Hepatocyte (in vitro differentiated cells): ENCODE results near the gene BBX. TPM values are rescaled to one million over a fixed set of nuclear protein-coding genes. Genes with fewer than 3 reads are reported as not detected.

ENCODE experiments used
- DNase-seq: peaks from one replicate; pipeline ENCODE4 v3.0.0-alpha.2; 2016; ENCODE audit warnings: low spot score
- H2AFZ ChIP-seq: fragments of 200-600 bp; sonication (generic); 2 replicates; pipeline ENCODE4 v1.6.0; 2016; ENCODE audit warnings: antibody characterized with exemption, mild to moderate bottlenecking
- H3K27ac ChIP-seq: fragments of 200-600 bp; sonication (generic); 2 replicates; pipeline ENCODE4 v1.5.1; 2016; ENCODE audit warnings: mild to moderate bottlenecking
- H3K27me3 ChIP-seq: fragments of 200-600 bp; sonication (generic); 2 replicates; pipeline ENCODE4 v1.6.1; 2016
- H3K36me3 ChIP-seq: fragments of 200-600 bp; sonication (generic); replicated peaks from 2 replicates; pipeline ENCODE4 v1.5.1; 2016; ENCODE audit warnings: low read depth; ENCODE audit not compliant: insufficient read depth
- H3K4me1 ChIP-seq: fragments of 200-600 bp; sonication (generic); 2 replicates; pipeline ENCODE4 v1.5.1; 2016; ENCODE audit warnings: mild to moderate bottlenecking, moderate library complexity; ENCODE audit not compliant: insufficient read depth
- H3K4me2 ChIP-seq: fragments of 200-600 bp; sonication (generic); 2 replicates; pipeline ENCODE4 v1.6.0; 2016
- H3K4me3 ChIP-seq: fragments of 200-600 bp; sonication (generic); 2 replicates; pipeline ENCODE4 v1.5.1; 2016; ENCODE audit warnings: mild to moderate bottlenecking
- H3K79me2 ChIP-seq: fragments of 200-600 bp; sonication (generic); 2 replicates; pipeline ENCODE4 v1.6.0; 2017; ENCODE audit warnings: mild to moderate bottlenecking
- H3K9me2 ChIP-seq: fragments of 200-600 bp; sonication (generic); replicated peaks from 2 replicates; pipeline ENCODE4 v1.6.0; 2017; ENCODE audit warnings: mild to moderate bottlenecking; ENCODE audit not compliant: insufficient read depth
- H3K9me3 ChIP-seq: fragments of 200-600 bp; sonication (generic); 2 replicates; pipeline ENCODE4 v1.5.1; 2016; ENCODE audit warnings: low read depth, mild to moderate bottlenecking
- H4K20me1 ChIP-seq: fragments of 200-600 bp; sonication (generic); 2 replicates; pipeline ENCODE4 v1.6.0; 2016; ENCODE audit warnings: mild to moderate bottlenecking; ENCODE audit not compliant: insufficient read depth, poor library complexity, severe bottlenecking
- EZH2 ChIP-seq: fragments of 200-600 bp; sonication (generic); IDR thresholded peaks from 2 replicates; pipeline ENCODE4 v1.6.1; 2016; ENCODE audit warnings: antibody characterized with exemption, mild to moderate bottlenecking, borderline replicate concordance
- EZH2phosphoT487 ChIP-seq: fragments of 200-600 bp; sonication (generic); IDR thresholded peaks from one replicate; pipeline ENCODE4 v1.6.1; 2018; ENCODE audit warnings: antibody characterized with exemption, mild to moderate bottlenecking, low read depth, moderate library complexity; ENCODE audit not compliant: unreplicated experiment, severe bottlenecking
- WGBS: methylation state at CpG from one replicate; pipeline ENCODE4 v1.1.6; 2016; ENCODE audit warnings: low lambda C conversion rate; ENCODE audit errors: missing lambda C conversion rate; 5-methylcytosine and 5-hydroxymethylcytosine counted together
- polyA plus RNA-seq: library from polyadenylated mRNA; unstranded; fragments of >200 nt; fragmentation: Nextera tagmentation; extraction: Ambion mirVana; gene quantifications from 2 replicates; pipeline ENCODE4 v1.2.1, GENCODE V29; 2016
- total RNA-seq: library from RNA; depleted of rRNA; stranded (reverse); fragments of >200 nt; gene quantifications from 2 replicates; pipeline ENCODE4 v1.2.3, GENCODE V29; 2014
- TF ChIP-seq, protein P1 (sequence below): fragments of 200-600 bp; sonication (generic); IDR thresholded peaks from 2 replicates; pipeline ENCODE4 v1.5.1; 2016; ENCODE audit warnings: antibody characterized with exemption, mild to moderate bottlenecking; ENCODE audit not compliant: poor library complexity

Gene BBX
- total and polyA plus RNA-seq, 2 experiments from 2014 or later: 63.7 to 75.2 TPM

DNA sequence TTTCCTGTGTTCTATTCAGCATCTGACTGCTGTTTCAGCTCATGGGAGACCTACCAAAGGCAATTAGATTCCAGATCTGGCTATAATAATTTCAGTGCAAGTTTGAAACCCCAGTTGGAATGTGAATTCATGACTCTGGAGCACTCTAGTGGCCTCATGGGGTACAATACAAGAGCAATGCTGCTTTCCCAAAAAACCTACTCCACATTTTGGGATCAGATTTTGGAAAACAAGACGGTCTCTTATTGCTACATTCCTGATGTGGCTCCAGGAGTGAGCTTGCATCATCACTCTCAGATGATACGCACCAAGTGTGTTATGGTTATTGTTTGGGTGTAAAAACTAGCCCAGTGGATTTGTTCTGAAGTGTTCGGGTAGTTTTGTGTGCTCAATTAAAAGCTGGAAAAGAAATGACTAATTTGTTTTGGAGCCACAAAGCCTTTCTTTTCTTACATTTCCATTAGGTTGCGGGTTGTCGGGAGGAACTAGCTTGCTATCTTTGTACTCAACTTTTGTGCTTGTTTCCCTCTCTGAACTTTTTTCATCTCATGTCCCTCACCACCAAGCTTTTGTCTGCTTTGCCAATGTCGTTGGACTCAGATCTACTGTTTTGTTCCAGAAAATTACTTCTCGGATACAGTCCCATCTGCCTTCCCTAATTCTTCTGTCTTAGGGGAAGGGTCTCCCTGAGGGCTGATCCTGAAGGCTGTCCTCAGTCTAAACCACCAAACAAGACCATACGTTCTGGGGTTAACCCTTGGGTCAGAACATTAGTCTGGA lies 272.1 kb downstream of the BBX start:
- Histone ChIP-seq H2AFZ (no peak overlapping the region), H3K9me2 (no peaks in the 10 kb centered on the region), H3K4me3 (no peak overlapping the region), H3K9me3 (no peaks in the 10 kb centered on the region), H3K27me3 (no peaks in the 10 kb centered on the region), H3K27ac (no peak overlapping the region), H3K79me2 (no peaks in the 10 kb centered on the region), H4K20me1 (no peaks in the 10 kb centered on the region), H3K36me3 (no peaks in the 10 kb centered on the region), H3K4me2 (no peak overlapping the region), H3K4me1 (no peaks in the 10 kb centered on the region)
- no peak for DNase-seq
- WGBS: 92% methylated on average over 8 of the region's 8 CpGs
- TF ChIP-seq EZH2phosphoT487: no peak

- Histone ChIP-seq H3K9me3 (no peaks in the 10 kb centered on the region), H3K9me2 (no peaks in the 10 kb centered on the region), H3K4me2 (no peak overlapping the region), H3K79me2 (no peaks in the 10 kb centered on the region), H4K20me1 (no peaks in the 10 kb centered on the region), H3K27me3 (no peaks in the 10 kb centered on the region), H3K27ac (no peak overlapping the region), H3K36me3 (no peaks in the 10 kb centered on the region), H3K4me1 (no peaks in the 10 kb centered on the region), H2AFZ (no peak overlapping the region), H3K4me3 (no peak overlapping the region)
- TF ChIP-seq, protein P1, sequence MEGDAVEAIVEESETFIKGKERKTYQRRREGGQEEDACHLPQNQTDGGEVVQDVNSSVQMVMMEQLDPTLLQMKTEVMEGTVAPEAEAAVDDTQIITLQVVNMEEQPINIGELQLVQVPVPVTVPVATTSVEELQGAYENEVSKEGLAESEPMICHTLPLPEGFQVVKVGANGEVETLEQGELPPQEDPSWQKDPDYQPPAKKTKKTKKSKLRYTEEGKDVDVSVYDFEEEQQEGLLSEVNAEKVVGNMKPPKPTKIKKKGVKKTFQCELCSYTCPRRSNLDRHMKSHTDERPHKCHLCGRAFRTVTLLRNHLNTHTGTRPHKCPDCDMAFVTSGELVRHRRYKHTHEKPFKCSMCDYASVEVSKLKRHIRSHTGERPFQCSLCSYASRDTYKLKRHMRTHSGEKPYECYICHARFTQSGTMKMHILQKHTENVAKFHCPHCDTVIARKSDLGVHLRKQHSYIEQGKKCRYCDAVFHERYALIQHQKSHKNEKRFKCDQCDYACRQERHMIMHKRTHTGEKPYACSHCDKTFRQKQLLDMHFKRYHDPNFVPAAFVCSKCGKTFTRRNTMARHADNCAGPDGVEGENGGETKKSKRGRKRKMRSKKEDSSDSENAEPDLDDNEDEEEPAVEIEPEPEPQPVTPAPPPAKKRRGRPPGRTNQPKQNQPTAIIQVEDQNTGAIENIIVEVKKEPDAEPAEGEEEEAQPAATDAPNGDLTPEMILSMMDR: no peak
- TF ChIP-seq EZH2phosphoT487: no peak
- TF ChIP-seq EZH2: no peak
- WGBS: 97% methylated on average over 3 of the region's 3 CpGs
- no peak for DNase-seq
Observed at GRCh38 chr3:107795514-107796094, 272.8 kb downstream of the BBX start.

GRCh38 chr3:107796791-107797190 lies 274.0 kb downstream of the BBX start:
- no peak overlapping the region for H2AFZ ChIP-seq
- H3K9me2 ChIP-seq: no peaks in the 10 kb centered on the region
- no peaks in the 10 kb centered on the region for H3K9me3 ChIP-seq
- H3K27ac ChIP-seq: no peak overlapping the region
- no peak overlapping the region for H3K4me2 ChIP-seq
- H3K27me3 ChIP-seq: no peaks in the 10 kb centered on the region
- H3K4me1 ChIP-seq: no peaks in the 10 kb centered on the region
- no peak overlapping the region for H3K4me3 ChIP-seq
- no peaks in the 10 kb centered on the region for H3K79me2 ChIP-seq
- H3K36me3 ChIP-seq: no peaks in the 10 kb centered on the region
- TF ChIP-seq EZH2phosphoT487 (no peak), EZH2 (no peak)
- TF ChIP-seq, protein P1: no peak
- peak; percentile 36 for DNase-seq
- H4K20me1 ChIP-seq: no peaks in the 10 kb centered on the region

DNA sequence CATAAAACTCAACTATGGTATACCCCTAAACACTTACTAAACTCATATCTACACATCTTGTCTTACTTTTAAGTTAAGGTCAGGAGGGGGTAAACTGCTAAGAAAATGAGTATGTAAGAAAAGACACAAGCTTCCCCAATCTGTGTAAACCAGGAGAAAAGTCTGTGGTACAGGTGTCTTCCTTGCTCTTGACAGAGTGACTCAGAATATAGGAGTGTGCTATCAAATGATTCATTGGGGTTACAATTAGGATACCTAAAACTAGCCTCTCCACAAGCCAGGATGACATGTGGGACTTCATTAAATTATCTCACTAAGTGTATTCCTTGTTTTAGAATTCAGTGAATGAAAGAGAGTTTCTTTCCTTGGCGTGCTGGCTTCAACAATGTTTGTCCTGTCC lies 274.8 kb downstream of the BBX start:
- Histone ChIP-seq H3K4me1 (no peaks in the 10 kb centered on the region), H3K79me2 (no peaks in the 10 kb centered on the region), H3K27me3 (no peaks in the 10 kb centered on the region), H3K36me3 (no peaks in the 10 kb centered on the region), H3K9me2 (no peaks in the 10 kb centered on the region), H2AFZ (no peak overlapping the region), H3K27ac (no peak overlapping the region), H3K9me3 (no peaks in the 10 kb centered on the region), H3K4me3 (no peak overlapping the region), H3K4me2 (no peak overlapping the region), H4K20me1 (no peaks in the 10 kb centered on the region)
- no peak for TF ChIP-seq EZH2
- TF ChIP-seq, protein P1: no peak
- no peak for TF ChIP-seq EZH2phosphoT487
- WGBS: 97% methylated on average over 1 of the region's 1 CpG
- DNase-seq: no peak
